WTC11 (cell line): Measurements from ENCODE around the gene NUB1. TPM values are rescaled to one million over a fixed set of nuclear protein-coding genes. Genes with fewer than 3 reads are reported as not detected.

Experiments
- ATAC-seq: fragments of 200-7000 bp; cut with Tn5 transposase; 2 replicates; pipeline ENCODE4 v1.10.0; 2021; ENCODE audit warnings: mild to moderate bottlenecking, moderate library complexity
- CTCF ChIA-PET: fragments of 300-600 bp; sonication (Branson Sonifier 250); formaldehyde crosslinking; loops from one replicate; lab custom pipeline; 2021; ENCODE audit warnings: antibody characterized with exemption; lab: Charles Lee
- POLR2A ChIA-PET: fragments of 350-600 bp; sonication (Branson Sonifier 250); formaldehyde crosslinking; loops from one replicate; lab custom pipeline; 2021; ENCODE audit warnings: antibody characterized with exemption; lab: Charles Lee
- DNase-seq: peaks from one replicate; pipeline ENCODE4 v3.0.0; 2021; ENCODE audit warnings: low spot score
- H3K27ac Mint-ChIP-seq: 2 replicates; pipeline ENCODE4 v1.8.0; 2021; ENCODE audit warnings: mixed read lengths
- H3K27me3 Mint-ChIP-seq: 2 replicates; pipeline ENCODE4 v1.8.0; 2021; ENCODE audit warnings: low read depth, mild to moderate bottlenecking, moderate library complexity, mixed read lengths
- H3K36me3 Mint-ChIP-seq: 2 replicates; pipeline ENCODE4 v1.8.0; 2021; ENCODE audit warnings: mixed read lengths
- H3K4me1 Mint-ChIP-seq: 2 replicates; pipeline ENCODE4 v1.8.0; 2022; ENCODE audit warnings: mixed read lengths
- H3K4me3 Mint-ChIP-seq: 2 replicates; pipeline ENCODE4 v1.8.0; 2021; ENCODE audit warnings: mild to moderate bottlenecking, moderate library complexity, mixed read lengths
- H3K9me3 Mint-ChIP-seq: 2 replicates; pipeline ENCODE4 v1.8.0; 2021; ENCODE audit warnings: mixed read lengths
- GTF2I ChIP-seq: fragments of 250-450 bp; sonication (Bioruptor Pico); conservative IDR thresholded peaks from 2 replicates; pipeline ENCODE4 v1.4.0; 2021; ENCODE audit warnings: mild to moderate bottlenecking
- HMGA2 ChIP-seq: fragments of 250-450 bp; sonication (Bioruptor Pico); IDR thresholded peaks from 2 replicates; pipeline ENCODE4 v1.4.0; 2021; ENCODE audit warnings: mild to moderate bottlenecking, moderate library complexity
- OVOL2 ChIP-seq: fragments of 250-450 bp; sonication (Bioruptor Pico); IDR thresholded peaks from 2 replicates; pipeline ENCODE4 v1.9.0; 2021; ENCODE audit warnings: mild to moderate bottlenecking, borderline replicate concordance
- SP1 ChIP-seq: sonication (generic); formaldehyde crosslinking; conservative IDR thresholded peaks from 2 replicates; pipeline ENCODE4 v1.8.1; 2022; ENCODE audit warnings: missing genetic modification reagents
- TP53 ChIP-seq: sonication (generic); formaldehyde crosslinking; IDR thresholded peaks from 2 replicates; pipeline ENCODE4 v1.8.1; 2023; ENCODE audit warnings: mild to moderate bottlenecking, missing genetic modification reagents
- ZNF263 ChIP-seq: sonication (generic); formaldehyde crosslinking; IDR thresholded peaks from 2 replicates; pipeline ENCODE4 v1.8.1; 2022; ENCODE audit warnings: low read depth, mild to moderate bottlenecking, moderate library complexity, missing genetic modification reagents
- ZNF281 ChIP-seq: sonication (generic); formaldehyde crosslinking; IDR thresholded peaks from 2 replicates; pipeline ENCODE4 v1.8.0; 2023; ENCODE audit warnings: mild to moderate bottlenecking, missing genetic modification reagents
- ZNF396 ChIP-seq: fragments of 250-450 bp; sonication (Bioruptor Pico); IDR thresholded peaks from 2 replicates; pipeline ENCODE4 v1.8.0; 2021; ENCODE audit warnings: mild to moderate bottlenecking, moderate library complexity, borderline replicate concordance
- total RNA-seq: library from RNA; stranded (reverse); gene quantifications from 3 replicates; pipeline ENCODE4 v1.2.3, GENCODE V29; 2021
- TF ChIP-seq, protein P1 (sequence below): sonication (generic); formaldehyde crosslinking; IDR thresholded peaks from 2 replicates; pipeline ENCODE4 v1.8.1; 2023; ENCODE audit warnings: mild to moderate bottlenecking, missing genetic modification reagents
- TF ChIP-seq, protein P2 (sequence below): sonication (generic); formaldehyde crosslinking; IDR thresholded peaks from 2 replicates; pipeline ENCODE4 v1.8.1; 2022; ENCODE audit warnings: low read depth, mild to moderate bottlenecking, moderate library complexity, missing genetic modification reagents, borderline replicate concordance
- TF ChIP-seq, protein P3 (sequence below): sonication (generic); formaldehyde crosslinking; IDR thresholded peaks from 2 replicates; pipeline ENCODE4 v1.8.1; 2022; ENCODE audit warnings: mild to moderate bottlenecking, moderate library complexity, missing genetic modification reagents
- TF ChIP-seq, protein P4 (sequence below): fragments of 250-450 bp; sonication (Bioruptor Pico); IDR thresholded peaks from 2 replicates; pipeline ENCODE4 v1.8.0; 2021; ENCODE audit warnings: mild to moderate bottlenecking

The NUB1 gene
- total RNA-seq, 1 experiment from 2014 or later = 38.3 TPM

DNA sequence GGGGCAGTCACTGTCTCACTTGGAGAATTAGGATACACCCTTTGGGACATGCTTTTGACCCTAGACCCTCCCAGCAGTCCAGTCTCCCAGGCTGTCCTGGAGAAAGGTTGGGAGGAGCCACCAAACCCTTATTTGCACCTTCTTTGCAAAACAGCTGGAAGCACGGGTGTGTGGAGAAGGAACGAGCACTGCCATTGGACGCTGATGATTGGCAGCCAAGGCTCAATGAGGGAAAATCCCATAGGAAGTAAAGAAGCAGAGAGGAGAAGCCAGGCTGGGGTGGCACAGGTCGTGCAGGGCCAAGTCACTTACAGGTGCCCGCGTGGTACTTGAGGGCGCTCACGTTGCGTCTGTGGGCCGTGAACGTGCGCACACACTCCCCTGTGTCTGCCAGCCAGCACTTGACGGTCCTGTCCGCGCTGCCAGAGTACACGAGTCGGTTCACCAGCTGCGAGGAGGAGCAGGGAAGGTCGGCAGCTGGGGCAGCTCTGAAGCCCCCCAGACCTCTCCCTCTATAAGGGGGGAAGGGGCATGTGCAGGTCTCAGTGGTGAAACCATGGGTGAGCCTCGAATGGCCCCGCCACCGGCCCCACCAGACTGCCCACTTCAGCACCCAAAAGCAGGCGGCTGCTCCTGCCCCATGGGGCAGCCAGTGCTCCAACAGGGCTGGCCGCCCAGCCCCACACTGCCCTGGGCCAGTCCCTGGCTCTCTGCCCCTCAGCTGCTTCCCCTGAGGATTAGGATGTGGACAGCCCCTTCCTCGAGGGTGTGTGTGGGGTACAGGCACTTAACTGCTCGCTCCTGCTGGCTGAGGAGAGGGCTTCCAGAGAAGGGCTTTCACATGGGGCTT, 43.4 kb downstream of the NUB1 start (continued):
- no peak for TF ChIP-seq ZNF281 (CRISPR knock-in tag)
- TF ChIP-seq TP53 (CRISPR knock-in tag) = no peak
- no peak for TF ChIP-seq ZNF263 (CRISPR knock-in tag)
- TF ChIP-seq ZNF396 (CRISPR knock-in tag) = no peak
- TF ChIP-seq, protein P1, sequence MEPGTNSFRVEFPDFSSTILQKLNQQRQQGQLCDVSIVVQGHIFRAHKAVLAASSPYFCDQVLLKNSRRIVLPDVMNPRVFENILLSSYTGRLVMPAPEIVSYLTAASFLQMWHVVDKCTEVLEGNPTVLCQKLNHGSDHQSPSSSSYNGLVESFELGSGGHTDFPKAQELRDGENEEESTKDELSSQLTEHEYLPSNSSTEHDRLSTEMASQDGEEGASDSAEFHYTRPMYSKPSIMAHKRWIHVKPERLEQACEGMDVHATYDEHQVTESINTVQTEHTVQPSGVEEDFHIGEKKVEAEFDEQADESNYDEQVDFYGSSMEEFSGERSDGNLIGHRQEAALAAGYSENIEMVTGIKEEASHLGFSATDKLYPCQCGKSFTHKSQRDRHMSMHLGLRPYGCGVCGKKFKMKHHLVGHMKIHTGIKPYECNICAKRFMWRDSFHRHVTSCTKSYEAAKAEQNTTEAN (CRISPR knock-in tag) = no peak
- TF ChIP-seq, protein P2, sequence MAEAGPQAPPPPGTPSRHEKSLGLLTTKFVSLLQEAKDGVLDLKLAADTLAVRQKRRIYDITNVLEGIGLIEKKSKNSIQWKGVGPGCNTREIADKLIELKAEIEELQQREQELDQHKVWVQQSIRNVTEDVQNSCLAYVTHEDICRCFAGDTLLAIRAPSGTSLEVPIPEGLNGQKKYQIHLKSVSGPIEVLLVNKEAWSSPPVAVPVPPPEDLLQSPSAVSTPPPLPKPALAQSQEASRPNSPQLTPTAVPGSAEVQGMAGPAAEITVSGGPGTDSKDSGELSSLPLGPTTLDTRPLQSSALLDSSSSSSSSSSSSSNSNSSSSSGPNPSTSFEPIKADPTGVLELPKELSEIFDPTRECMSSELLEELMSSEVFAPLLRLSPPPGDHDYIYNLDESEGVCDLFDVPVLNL (CRISPR knock-in tag) = no peak
- TF ChIP-seq, protein P3, sequence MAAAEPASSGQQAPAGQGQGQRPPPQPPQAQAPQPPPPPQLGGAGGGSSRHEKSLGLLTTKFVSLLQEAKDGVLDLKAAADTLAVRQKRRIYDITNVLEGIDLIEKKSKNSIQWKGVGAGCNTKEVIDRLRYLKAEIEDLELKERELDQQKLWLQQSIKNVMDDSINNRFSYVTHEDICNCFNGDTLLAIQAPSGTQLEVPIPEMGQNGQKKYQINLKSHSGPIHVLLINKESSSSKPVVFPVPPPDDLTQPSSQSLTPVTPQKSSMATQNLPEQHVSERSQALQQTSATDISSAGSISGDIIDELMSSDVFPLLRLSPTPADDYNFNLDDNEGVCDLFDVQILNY (CRISPR knock-in tag) = no peak

- ChIA-PET POLR2A (no interaction called here), CTCF (no interaction called here)
- peaks cover 12% of the 10 kb centered on the region for H3K4me1 Mint-ChIP-seq
- no peak overlapping the region for H3K27ac Mint-ChIP-seq
- no peak for TF ChIP-seq GTF2I (CRISPR knock-in tag)
- TF ChIP-seq OVOL2 = no peak
- TF ChIP-seq, protein P4, sequence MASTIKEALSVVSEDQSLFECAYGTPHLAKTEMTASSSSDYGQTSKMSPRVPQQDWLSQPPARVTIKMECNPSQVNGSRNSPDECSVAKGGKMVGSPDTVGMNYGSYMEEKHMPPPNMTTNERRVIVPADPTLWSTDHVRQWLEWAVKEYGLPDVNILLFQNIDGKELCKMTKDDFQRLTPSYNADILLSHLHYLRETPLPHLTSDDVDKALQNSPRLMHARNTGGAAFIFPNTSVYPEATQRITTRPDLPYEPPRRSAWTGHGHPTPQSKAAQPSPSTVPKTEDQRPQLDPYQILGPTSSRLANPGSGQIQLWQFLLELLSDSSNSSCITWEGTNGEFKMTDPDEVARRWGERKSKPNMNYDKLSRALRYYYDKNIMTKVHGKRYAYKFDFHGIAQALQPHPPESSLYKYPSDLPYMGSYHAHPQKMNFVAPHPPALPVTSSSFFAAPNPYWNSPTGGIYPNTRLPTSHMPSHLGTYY (CRISPR knock-in tag) = no peak
- TF ChIP-seq SP1 (CRISPR knock-in tag) = no peak
- TF ChIP-seq HMGA2 (CRISPR knock-in tag) = no peak
- no peak for ATAC-seq
- peaks cover 25% of the 10 kb centered on the region for H3K27me3 Mint-ChIP-seq
- H3K4me3 Mint-ChIP-seq = no peak overlapping the region
- no peaks in the 10 kb centered on the region for H3K9me3 Mint-ChIP-seq
- no peak for DNase-seq
- peaks cover 3% of the 10 kb centered on the region; the same call in 1 of the 2 replicates for H3K36me3 Mint-ChIP-seq
Observed at GRCh38 chr7:151385626-151386300, 44.2 kb downstream of the NUB1 start.
